Activated gamma-delta T cell treated with anti-CD3 and anti-CD28 coated beads, Interleukin-2, amount 50 U/mL, for 16 hours (primary cell): ENCODE results near the gene SESTD1.
A peak's percentile ranks its signal among the peaks of the same experiment; 100 is the strongest.
"Not testable (repeated sequence)": the region's sequence is repeated elsewhere in the genome, so short reads cannot be mapped to it uniquely, and the experiment has no call there.

ENCODE experiments used
- DNase-seq: peaks from one replicate; pipeline ENCODE4 v3.0.0-alpha.2; 2020; ENCODE audit warnings: low read depth

The SESTD1 gene

DNA sequence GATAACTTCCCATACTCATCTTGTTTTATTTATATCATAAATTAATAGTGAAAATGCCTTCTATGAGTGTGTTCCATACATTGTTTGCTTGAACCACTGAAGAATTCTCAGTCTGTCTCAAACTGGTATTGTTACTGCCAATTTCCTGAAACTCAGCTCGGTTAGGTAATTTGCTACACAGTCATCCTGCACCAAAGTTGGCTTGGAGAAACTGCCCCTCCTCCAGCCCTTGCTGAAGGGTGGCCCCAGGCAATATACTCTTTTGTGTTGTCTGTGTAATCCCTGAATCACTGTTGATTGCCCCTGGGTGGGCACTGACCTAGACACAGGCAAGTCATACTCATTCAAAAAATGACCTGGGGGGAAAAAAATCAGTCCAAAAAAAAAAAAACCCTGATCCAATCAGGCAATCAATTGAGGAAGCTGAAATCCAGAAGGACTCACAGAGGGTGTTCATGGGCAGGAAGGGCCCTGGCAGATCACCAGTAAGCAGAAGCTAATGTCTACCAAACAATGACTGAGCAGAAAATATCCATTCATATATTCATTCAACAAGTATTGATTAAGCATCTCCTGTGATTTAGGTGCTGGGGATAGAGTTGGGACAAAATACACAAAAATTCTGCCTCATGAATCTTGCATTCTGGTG, 3.8 kb upstream of the SESTD1 start:
- no peak for DNase-seq

DNA sequence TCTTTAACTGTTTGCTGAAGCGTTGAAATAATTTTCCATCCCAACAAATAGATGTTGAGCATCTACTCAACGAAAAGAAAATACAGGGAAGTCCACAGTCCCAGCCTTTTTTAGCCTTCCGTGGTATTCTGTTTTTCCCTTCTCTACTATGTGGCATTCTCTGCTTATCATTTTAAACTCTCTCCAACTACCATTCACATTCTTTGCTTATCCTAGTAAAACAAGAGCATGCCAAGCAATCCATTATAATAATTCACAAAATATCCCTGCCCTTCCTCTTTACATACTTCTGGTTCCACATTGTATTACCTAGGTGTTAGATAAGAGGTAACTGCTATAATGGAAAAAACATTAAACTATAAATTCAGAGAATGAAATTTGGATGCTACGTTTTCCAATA, 1.6 kb upstream of the SESTD1 start:
- no peak for DNase-seq

DNA sequence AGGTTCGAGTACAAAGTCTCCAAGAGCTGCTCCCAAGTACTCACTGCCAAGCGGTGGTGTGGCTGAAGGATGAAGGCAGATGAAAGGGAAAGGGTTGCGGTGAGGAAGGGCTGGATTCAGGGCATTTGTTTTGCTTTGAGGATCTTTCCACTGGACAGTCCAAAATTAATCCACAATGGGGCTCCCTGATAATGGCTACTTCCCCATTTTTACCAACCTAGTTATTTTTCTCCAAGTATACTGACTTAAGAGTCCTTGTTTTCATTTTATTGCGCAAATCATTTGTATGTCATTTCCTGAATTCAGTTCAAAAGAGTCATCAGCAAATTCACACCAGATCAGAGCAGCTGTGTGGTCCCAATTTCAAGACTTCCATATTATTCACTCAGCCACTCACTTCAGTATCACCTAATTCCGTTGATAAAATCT, 464 bp upstream of the SESTD1 start:
- no peak for DNase-seq

DNA sequence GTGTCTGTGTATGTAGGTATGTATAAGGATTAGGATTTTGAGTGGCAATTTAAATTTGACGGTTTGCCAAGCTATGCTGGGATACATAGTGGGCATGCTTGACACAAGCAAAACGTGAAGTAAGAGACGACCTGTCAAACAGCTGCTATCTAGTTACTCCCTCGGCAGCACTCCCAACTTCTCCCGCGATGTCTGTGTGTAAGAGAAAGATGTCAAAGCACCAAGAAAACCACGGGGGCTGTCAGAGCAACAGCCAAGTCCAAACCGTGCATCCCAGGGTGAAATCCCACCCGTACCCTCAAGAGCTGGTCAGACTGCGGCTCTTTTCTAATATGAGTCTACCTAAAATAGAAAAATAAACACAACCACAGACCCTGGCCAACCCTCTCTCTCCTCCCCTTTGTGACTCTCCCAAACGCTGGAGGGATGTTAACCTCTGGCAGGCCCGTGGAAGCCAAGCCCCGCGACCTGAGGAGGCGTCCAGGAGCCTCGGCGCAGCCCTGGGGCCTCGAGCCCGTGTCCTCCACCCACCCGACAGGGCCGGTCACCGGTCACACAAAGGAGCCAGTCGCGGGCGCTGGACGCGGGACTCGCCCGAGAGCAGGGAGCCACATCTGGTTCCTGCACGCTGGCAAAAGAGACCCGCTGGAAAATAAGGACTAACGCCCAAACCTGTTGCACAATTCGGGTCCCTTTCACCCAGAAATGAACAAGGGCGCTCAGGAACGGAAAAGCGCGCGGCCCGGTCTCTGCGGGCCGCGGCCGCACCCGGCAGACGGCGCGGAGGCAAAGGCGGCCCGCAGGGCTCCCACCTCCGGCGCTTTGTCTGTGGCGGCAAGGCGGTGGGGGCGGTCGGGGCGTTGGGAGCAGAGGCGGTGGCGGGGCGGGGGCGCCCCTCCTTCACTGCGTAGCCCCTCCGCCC, 925 bp downstream of the SESTD1 start:
- peak; percentile 5 for DNase-seq

- no peak for DNase-seq
Observed at GRCh38 chr2:179263015-179263414, 1.6 kb downstream of the SESTD1 start.

DNA sequence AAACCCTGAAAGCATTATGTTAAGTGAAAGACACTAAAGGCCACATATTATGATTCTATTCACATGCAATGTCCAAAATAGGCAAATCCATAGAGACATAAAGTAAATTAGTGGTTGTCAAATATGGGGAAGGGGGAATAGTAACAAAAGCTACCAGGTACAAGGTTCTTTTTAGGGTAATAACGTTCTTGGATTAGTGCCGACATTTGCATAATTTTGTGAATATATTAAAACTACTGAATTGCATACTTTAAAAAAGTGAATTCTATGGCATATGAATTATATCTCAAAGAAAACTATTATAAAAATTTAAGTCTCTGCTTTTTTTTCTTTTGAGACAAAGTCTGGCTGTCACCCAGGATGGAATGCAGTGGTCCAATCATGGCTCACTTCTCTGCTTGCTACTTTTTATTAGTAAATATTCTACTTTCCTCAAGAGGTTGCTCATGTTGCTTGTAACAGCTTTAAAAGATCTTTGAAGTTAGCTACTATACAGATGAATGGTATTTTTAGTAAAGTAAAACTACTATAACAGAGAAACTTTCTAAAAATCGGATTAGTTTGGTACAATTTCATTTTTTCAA, 2.5 kb downstream of the SESTD1 start:
- no peak for DNase-seq

- DNase-seq: no peak
Observed at GRCh38 chr2:179261151-179261825, 3.3 kb downstream of the SESTD1 start.

GRCh38 chr2:179260224-179260623, 4.4 kb downstream of the SESTD1 start:
- DNase-seq: no peak

DNA sequence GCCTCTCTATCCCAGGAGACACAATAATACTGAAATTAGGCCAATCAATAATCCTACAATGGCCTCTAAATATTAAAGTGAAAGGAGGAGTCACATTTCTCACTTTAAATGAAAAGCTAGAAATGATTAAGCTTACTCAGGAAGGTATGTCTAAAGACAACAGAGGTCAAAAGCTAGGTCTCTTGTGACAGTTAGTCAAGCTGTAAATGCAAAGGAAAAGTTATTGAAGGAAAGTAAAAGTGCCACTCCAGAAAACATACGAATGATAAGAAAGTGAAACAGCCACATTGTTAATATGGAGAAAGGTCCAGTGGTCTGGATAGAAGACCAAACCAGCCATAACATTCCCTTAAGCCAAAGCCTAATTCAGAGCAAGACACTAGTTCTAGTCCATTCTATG, 9.5 kb downstream of the SESTD1 start:
- no peak for DNase-seq

- DNase-seq: no peak
Observed at GRCh38 chr2:179253226-179253625, 11.4 kb downstream of the SESTD1 start.

- no peak for DNase-seq
Observed at GRCh38 chr2:179252423-179252822, 12.2 kb downstream of the SESTD1 start.

- DNase-seq: no peak
Observed at GRCh38 chr2:179251870-179252269, 12.8 kb downstream of the SESTD1 start.

DNA sequence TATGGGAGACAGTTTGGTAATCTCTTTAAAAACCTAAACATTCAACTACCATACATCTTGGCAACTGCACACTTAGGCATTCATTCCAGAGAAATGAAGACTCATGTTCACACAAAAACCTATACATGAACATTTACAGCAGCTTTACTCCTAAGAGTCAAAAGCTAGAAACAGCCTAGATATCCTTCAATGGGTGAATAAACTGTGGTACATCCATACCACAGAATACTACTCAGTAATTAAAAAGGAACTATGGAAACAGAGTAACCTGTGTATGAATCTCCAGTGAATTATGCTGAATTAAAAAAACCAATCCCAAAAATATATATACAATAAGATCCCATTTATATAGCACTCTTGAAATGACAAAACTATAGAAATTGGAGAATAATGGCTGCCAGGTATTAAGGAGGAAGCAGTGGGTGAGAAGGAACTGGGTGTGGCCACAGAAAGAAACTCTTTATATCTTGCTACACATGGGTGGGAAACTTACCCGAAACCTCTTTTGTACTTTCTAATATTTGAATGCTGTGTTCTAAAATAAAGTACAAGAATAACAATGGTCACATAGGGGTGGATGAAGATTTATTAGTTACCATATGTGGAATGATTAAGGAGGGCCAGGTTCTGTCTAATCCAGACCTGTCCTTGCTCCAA, 13.7 kb downstream of the SESTD1 start:
- no peak for DNase-seq

GRCh38 chr2:179250095-179250494, 14.5 kb downstream of the SESTD1 start:
- DNase-seq: no peak

GRCh38 chr2:179248024-179248348, 16.6 kb downstream of the SESTD1 start:
- DNase-seq: no peak

GRCh38 chr2:179247318-179248023, 17.2 kb downstream of the SESTD1 start:
- DNase-seq: no peak

DNA sequence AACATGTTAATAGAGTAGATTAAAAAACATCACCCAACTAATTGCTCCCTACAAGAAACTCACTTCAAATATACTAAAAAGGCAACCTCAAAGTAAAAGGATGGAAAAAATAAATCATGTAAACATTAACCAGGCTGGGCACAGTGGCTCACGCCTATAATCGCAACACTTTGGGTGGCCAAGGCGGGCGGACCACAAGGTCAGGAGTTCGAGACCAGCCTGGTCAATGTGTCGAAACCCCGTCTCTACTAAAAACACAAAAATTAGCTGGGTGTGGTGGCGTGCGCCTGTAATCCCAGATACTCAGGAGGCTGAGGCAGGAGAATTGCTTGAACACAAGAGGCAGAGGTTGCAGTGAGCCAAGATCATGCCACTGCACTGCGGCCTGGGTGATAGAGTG, 18.8 kb downstream of the SESTD1 start:
- DNase-seq: not testable (repeated sequence)

DNA sequence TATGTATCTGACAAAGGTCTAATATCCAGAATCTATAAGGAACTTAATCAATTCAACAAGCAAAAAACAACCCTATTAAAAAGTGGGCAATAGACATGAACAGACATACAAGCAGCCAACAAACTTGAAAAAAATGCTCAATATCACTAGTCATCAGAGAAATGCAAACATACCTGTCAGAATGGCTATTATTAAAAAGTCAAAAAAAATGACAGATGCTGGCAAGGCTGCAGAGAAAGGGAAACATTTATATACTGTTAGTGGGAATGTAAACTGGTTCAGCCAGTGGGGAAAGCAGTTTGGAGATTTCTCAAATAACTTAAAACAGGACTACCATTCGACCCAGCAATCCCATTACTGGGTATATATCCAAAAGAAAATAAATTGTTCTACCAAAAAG, 21.6 kb downstream of the SESTD1 start:
- DNase-seq: no peak

DNA sequence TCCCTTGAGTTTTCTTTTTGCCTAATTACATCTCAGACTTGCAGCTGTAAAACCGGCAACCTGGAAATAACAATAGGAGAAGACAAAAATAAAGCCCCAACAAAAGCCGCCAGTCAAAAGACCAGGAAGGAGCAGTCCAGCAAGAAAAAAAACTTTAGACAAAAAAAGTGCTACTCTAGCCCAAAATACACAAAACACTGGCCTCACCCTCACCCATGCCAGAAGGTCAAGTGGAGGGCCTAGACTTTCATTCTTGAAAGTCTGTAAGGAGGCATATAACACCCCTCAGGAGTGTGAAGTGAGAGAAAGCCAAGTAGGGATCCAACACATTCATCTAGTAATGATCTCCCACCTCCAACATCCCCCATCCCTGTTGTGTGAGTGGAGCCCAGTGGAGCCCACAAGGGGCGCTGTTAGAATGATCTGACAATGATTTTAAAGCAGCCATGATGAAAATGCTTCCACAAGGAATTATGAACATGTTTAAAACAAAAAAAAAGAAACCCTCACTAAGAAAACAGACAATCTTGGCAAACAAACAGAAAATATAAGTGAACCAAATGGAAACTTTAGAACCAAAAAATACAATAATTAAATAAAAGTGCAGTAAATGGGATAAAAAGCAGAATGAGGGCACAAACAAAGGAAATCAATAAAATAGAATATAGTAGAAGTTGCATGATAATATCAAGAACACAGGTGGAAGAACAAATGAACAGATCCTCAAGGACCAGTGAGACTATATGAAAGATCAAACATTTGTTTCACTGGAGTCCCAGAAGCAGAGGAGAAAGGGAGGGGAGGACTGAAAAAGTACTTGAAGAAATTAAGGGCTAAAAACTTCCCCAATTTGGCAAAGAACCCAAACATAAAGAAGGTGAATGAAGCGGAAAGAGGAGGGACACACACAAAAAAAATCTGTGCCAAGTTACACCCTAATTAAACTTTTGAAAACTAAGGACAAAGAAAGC, 23.9 kb downstream of the SESTD1 start:
- no peak for DNase-seq

GRCh38 chr2:179239838-179240237, 24.8 kb downstream of the SESTD1 start:
- DNase-seq: no peak
